Activated CD4-positive, alpha-beta T cell treated with anti-CD3 and anti-CD28 coated beads, Interleukin-2, amount 50 U/mL, for 1 hour (primary cell): ENCODE measurements around the gene MSS51.

ENCODE experiments used
- DNase-seq: peaks from one replicate; pipeline ENCODE4 v3.0.0-alpha.2; 2020

The MSS51 gene

GRCh38 chr10:73433538-73433867 is at the start of gene MSS51:
Gene MSS51 (minus strand): TSS chr10:73433561. CDS start chr10:73428284, 5,277 bp downstream.
- DNase-seq, result no peak

DNA sequence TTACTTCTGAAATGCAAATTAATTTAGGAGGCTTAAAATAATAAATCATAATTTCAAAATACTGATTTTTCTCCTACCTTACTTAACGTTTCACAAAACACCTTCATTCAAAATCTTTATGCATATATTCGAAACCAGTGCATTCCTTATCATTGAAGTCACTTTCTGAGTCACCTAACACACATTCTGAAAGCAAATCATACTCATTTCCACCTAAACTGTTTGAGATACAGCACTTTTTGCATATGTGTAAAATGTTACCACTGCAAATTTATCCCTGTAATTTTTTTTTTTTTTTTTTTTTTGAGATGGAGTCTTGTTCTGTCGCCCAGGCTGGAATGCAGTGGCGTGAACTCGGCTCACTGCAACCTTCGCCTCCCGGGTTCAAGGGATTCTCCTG is 46.8 kb upstream of the MSS51 start:
- no peak for DNase-seq

DNA sequence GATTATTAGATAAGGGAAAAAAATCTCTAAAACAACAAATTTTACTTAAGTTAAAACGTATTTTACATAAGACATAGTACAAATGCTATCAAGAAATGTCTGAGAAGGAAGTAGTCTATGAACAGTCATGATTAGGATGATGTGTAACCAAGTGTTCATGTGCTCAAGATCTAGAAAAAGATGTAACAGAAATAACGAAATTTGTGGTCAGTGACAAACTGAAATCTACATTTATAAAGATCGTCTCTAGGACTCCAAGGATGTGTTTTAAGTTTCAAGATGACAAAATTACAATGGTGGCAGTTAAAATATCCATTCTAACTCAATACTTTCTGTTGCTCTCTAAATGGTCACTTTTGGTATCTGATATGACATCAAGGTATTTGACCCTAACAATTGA is 45.3 kb upstream of the MSS51 start:
- no peak for DNase-seq

DNA sequence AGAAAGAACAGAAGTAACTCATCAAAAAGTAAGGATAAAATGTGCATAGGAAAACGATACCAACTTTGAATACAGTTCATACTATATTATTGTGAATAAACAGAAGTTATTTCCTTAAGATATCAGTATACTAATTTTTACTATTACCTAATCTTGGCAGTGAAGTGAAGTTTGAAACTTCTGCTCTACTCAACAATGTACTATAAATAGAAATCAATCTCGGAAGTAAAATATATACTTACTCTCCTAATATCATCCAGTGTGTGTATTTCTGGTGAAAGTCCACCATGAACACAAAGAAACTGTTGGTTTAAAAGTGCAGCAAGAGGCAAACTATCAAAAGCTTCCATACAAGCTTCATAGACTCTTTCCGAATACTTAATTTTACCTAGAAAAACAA is 37.9 kb upstream of the MSS51 start:
- DNase-seq, result no peak

DNA sequence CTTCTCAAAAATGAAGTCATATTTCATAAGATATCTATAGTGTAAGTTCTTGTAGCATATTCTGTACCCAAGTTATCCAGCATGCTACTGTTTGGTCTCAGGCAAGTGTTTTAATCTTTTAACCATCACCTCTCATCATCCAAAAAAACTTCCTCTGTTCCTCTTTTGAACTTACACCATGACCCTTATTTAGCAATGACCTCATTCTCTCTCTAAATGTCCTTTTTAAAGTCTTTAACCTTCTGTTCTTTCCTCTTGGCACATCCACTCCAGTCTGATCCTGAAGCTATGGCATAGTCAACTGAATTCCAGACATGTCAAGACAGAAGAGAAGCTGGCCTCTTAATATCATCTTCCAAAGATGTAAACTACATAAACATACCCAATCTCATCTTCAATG is 36.2 kb upstream of the MSS51 start:
- DNase-seq, result no peak

DNA sequence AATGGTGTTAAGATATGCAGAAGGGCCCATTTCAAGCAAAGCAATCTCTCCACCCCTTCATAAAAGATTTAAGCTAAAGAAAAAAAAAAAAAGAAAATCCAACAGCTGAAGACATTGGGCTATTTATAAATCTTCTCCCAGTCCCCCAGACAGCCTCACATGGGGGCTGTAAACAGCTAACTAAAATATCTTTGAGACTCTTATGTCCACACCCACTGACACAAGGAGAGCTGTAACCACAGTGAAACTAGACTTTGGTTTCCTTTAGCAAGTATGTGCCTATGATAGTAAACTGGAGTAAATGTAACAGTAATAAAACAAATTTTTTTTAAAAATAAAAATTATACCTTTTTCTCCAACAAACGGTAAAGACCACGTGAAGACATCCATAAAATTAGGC is 33.8 kb upstream of the MSS51 start:
- no peak for DNase-seq

DNA sequence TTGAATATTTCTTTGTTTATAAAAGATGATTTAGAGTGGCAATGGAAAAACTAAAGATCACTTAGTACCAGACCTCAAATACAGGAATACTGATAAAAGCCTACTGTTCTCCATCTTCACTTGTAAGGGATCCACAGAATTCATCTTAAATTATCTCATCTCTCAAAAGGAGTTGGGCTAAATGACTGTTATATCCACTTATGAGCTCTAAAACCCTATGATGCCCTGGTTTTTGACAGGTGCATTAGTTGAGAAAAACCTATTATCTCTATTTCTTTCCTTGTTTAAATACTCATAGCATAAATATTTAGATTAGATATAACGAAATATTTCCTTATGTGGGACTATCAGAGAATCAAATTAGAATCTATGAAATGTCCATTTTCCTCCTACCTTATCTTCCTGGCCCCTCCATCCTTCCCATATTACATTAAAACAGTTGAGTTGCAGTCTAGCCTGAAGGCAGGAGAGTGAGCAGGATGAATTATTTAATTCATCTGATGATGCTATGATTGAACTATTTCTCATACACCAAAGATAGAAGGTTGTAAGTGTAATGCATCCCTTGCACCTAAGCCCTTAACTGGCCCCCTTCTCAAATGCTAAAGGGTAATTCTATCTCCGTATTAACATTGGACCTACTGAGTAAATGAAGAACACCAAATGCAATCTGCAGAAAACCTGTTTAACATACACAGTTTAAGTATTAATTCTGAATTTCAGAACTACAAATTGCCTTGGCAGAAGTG is 32.8 kb upstream of the MSS51 start:
- no peak for DNase-seq

GRCh38 chr10:73460897-73461296 is 27.5 kb upstream of the MSS51 start:
- no peak for DNase-seq

- no peak for DNase-seq
These were observed 26.4 kb upstream of the MSS51 start for GRCh38 chr10:73459683-73460314.

DNA sequence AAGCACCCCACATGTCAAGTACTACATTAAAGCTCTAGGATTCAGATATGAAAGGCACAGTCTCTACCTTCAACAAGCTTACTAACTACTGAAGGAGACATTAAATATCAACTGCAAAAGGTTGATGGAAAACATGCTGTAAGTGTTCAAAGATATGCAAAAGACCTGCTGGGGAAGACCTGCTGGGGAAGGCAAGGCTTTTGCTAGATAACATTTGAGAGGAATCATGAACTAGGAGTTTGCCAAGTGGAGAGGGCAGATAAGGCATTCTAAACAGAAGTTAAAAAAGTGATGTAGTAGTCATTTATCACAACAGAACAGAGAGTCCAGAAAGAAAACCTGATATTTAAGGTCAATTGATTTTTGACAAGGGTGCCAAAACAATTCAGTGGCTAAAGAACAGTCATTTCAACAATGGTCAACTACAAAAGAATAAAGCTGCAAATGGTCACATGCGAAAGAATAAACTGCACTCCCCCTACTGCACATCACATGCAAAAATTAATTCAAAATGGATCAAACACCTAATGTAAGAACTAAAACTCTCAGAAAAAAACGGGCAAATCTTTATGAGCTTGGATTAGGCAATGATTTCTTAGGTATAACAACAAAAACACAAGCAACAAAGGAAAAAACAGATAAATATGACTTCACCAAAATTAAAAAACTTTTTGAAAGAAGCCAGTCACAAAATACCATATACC is 23.0 kb upstream of the MSS51 start:
- no peak for DNase-seq

DNA sequence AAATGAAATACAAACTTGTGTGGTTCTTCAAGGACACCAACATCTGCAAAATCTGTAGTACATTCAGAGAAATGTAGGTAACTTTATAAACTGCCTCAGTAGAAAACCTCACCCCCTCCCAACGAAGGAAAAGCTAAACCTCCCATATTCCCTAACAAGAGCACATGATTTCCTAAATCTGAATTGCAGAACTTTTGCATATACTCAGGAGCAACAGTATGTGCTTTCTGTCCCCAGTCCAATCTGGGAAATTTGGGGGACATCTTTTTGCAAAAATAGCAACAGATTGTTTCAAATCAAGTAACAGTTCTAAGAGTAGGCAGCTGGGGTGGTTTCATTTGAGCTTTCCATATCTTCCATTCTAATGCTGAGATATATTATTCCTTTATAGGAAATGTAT is 15.8 kb upstream of the MSS51 start:
- no peak for DNase-seq

- no peak for DNase-seq
These were observed 15.0 kb upstream of the MSS51 start for GRCh38 chr10:73448384-73448783.

- no peak for DNase-seq
These were observed 13.6 kb upstream of the MSS51 start for GRCh38 chr10:73446926-73447325.

DNA sequence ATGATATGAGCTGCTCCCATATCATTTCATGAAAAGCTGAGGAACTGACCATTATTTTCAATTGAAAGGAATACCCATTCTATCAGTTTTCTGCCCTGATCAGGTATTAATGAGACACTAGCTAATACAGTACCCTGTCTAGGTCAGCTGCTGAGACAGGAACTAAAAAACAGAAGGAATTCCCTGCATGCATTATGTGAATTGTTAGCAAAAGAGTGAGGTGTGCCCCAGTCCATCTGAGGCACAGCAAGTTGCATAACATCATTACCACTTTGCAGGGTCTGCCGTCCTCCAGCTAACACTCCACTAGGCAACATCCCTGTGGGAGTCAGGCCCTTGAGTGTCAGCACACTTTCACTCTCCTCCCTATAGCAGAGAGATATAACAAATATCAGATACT is 11.1 kb upstream of the MSS51 start:
- no peak for DNase-seq

DNA sequence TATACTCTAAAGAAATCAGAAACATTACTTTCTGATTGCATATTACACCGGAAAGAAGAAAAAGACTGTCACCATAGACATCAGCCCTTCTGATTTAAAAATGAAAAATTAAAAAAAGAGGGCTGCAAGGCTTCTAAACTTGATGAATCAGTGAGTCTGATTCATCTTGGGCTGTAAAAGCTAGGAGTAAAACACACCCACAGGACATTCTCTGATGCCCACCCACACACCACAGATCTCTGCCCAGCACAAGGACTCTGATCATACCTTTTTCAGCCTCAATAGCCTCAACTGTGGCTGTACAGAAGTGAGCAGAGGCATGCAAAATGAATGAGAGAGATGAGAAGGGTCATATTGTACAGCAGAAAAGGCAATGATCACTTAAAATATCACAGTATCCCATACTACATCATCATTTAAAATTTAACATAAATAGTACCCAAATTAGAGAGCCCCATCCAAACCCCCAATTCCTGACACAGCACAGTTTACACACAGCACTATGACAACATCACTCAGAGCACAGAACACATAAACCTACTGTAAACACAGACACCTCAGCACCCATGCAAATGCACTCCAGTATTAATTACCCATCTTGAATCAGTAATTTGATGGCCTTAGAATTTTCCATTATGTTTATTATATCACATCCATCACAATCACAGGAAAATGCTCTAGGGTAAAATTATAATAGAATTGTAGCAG is 6.4 kb upstream of the MSS51 start:
- DNase-seq, result no peak

DNA sequence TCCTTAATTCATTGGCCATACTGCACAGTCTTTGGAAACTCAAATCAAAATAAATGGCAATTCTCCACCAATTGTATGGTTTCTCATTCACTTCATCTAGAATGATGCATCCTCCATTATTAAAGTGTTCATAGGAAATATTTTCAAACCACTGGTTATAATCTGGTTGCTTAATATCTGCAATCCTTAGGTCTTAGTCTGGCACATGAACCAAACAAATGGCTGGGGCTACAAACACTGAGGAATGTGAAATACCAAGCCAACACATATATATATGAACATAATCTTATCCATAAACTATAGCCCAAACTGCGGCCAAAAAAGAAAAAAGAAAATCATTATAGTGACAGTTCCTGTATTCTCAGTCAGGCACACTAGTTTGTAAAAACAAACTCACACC is 5.7 kb upstream of the MSS51 start:
- no peak for DNase-seq

GRCh38 chr10:73432646-73433537 is 469 bp downstream of the MSS51 start:
- no peak for DNase-seq

- no peak for DNase-seq
These were observed 7.0 kb downstream of the MSS51 start for GRCh38 chr10:73426318-73426717.

DNA sequence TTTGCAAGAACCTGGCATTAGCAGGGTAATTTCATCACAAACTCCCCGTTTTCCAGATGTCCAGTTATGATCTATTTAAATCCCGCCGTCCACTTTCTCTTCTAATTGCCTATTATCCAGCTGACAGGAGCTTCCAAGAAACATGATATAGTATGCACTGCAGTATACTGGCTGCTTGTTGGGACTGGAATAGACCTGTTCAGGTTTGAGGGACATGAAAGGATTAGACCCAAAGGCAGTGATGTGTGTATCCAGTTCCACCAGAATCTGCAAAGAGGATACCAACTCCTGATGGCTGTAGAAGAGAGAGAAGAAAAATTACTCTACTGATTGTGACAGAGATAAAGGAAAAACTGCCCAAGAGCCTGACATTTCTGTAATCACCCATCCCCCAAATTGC is 8.9 kb downstream of the MSS51 start:
- DNase-seq, result no peak

DNA sequence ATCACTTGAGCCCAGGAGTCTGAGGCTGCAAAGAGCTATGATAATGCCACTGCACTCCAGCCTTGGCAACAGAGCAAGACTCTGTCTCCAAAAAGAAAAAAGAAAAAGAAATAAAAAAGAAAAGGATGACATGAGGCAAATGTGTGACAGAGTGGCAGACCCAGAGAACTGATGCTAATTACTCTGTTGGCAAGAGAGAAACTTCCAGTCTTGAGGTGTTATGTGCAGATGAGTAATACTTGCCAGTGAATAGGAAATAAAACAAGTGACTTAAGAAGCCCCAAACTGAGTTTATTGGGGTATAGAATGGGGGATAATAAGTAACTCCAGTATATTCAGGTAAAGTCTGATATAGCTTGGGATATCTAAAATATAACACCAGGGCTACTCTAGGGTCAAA is 10.1 kb downstream of the MSS51 start:
- no peak for DNase-seq

DNA sequence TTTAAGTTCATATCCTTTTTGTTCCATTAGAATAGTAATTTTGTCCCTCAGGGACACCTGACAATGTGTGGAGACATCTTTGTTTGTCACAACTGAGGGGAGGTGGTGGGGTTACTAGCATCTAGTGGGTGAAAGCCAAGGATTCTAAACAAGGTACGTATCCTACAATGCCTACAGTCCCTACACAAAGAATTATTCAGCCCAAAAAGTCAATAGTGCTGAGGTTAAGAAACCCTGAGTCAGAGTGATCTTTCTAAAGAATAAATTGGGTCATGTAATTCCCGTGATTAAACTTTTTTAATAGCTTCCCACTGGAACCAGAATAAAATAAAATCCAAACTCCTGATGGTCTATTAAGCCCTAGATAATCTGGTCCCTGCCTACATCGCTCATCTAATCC is 16.8 kb downstream of the MSS51 start:
- DNase-seq, result no peak

GRCh38 chr10:73414230-73414945 is 19.0 kb downstream of the MSS51 start:
- no peak for DNase-seq
